HG03196 (cell line): ENCODE measurements around the gene SOS1.

Source experiments
- ATAC-seq: cut with Tn5 transposase; IDR thresholded peaks from one replicate; pipeline ENCODE4 v1.9.1; 2021; ENCODE audit not compliant: unreplicated experiment

The SOS1 gene

GRCh38 chr2:38935568-38936172, 185.2 kb downstream of the SOS1 start:
- ATAC-seq: no peak

- ATAC-seq: no peak
Observed at GRCh38 chr2:38934742-38935141, 186.1 kb downstream of the SOS1 start.

GRCh38 chr2:38933653-38934052, 187.2 kb downstream of the SOS1 start:
- ATAC-seq: no peak

GRCh38 chr2:38932586-38932985, 188.3 kb downstream of the SOS1 start:
- ATAC-seq: no peak
